ENCODE data around the gene CDC42BPB.

CDC42BPB gene

GRCh38 chr14:102988054-102988453, 69.3 kb downstream of the CDC42BPB start:
- no peak for DNase-seq (ENCODE audit: low read depth)

DNA sequence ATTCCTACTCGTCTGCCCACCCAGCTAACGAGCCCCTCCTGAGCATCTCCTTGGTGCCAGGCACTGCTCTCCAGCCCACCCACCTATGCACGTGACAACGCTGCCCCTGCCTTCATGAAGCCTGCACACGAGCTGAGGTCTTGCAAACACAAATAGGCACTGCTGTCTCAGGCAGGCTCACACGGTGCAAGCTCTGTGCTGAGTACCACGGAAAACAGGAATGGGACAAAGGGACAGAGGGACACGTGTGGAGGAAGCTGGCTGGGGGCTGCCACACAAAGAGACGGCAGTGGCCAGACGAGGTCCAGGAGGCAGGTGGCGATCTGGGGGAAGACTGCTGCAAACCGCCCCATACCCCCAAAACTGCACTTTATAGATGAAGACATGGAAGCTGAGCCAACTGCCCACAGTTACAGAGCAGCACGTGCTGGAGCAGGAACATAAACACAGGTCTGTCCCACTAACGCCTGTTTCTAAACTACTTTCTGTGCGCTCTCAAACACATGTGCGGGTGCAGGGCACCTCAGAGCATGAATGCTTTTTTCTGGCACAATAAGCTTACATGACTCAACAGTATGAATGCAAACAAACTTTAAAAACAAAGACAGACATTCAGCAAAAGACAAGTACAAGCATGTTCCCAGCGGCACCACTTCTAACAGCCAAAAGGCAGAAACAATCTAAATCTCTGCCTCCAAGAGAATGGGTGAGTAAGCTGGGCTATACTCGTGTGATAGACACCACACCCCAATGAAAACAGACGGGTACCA, 70.4 kb downstream of the CDC42BPB start:
- no peak for DNase-seq (ENCODE audit: low read depth)

DNA sequence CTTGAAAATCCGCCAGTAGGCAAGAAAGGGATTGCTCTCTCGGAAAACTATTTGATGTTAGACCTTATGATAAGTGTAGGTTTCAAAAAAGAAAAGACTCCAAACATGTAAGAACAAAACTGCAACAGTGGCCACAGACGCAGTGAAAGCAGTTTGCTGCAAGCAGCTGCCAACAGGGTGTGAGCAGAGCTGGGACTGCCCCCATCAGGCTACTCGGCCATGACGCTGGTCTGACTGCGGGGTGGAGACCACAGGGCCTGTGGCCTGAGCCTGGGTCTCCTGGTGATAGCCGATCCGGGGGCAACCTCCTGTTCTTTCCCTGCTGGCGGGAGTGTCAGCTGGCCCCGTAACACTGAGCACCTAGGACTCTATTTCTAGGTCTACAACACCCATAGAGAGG, 71.7 kb downstream of the CDC42BPB start:
- DNase-seq (ENCODE audit: low read depth), result no peak

- DNase-seq (ENCODE audit: low read depth), result no peak
Measured at GRCh38 chr14:102984336-102985102, 72.8 kb downstream of the CDC42BPB start.

DNA sequence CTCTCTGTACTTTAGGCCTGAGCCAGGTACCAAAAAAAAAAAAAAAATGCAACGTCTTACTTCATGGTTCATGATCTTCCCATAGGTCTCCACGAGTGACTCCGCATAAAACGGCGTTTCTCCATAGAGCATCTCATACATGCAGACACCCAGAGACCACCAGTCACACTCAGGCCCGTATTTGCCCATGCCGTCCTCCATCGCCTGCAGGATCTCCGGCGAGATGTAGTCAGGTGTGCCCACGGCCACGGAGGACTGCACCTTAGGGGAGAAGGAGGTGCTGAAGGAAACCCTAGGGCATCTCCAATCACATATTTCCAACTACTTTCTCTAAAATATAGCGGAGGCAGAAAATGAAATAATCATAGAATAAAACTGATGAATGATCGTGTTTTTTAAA, 73.9 kb downstream of the CDC42BPB start:
- no peak for DNase-seq (ENCODE audit: low read depth)

DNA sequence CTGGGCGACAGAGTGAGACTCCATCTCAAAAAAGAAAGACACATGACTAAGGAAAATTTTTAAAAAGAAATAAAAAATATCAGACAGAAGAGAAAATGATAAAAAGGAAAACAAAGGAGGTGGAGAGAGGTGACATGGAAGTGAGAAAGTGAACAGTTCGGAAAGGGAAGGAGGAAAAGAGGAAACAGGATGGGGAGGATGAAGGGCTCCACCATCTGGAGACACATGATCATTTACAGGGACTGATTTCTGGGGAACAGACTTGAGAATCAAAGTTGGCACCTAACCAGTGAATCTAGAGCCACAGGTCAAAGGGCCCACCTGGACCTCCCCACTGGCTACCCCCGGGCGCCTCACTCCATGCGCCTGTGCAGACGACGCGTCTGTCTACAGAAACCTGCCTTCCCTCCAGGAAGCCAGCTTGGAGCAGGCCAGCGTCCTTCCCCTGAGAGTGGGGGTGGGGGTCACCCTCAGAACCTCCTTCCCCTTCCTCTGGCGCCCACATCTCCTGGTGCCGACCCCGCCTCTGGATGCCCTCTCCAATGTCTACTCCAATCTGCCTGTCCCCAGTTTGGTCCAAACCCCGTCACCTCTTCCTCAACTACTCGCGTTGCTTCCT, 74.4 kb downstream of the CDC42BPB start:
- DNase-seq (ENCODE audit: low read depth), result no peak

DNA sequence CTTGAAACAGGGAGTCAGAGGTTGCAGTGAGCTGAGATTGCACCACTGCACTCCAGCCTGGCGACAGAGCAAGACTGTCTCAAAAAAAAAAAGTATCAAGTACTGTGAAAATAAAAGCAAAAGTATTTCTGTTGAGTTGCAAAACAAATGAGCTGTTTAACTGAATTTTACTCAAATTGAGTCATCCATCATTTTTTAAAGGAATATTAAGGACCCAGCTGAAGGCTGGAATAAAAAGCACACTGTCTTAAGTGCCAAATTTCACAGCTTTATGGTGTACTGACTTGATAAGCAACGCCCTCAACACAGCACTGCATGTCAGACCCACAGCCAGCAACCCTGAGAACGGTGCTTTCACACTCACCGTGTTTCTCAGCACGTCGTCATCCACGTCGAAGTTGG, 76.9 kb downstream of the CDC42BPB start:
- DNase-seq (ENCODE audit: low read depth), result no peak

DNA sequence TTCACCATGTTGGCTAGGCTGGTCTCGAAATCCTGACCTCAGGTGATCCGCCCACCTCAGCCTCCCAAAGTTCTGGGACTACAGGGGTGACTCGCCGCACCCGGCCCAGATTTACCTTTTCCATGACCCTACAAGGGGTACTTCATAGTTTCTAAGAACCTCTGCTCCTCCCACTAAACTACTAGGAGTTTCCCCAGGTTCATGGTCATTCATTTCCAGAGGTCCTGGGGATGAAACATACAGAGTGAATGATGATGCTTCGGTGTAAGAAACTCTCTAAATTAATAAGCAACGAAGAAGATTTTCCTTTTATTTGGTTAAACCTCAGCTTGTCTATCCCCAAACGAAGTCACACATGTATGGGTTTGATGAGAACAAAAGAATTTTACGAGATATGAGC, 77.9 kb downstream of the CDC42BPB start:
- DNase-seq (ENCODE audit: low read depth), result no peak

- no peak for DNase-seq (ENCODE audit: low read depth)
Measured at GRCh38 chr14:102977475-102977874, 79.9 kb downstream of the CDC42BPB start.

DNA sequence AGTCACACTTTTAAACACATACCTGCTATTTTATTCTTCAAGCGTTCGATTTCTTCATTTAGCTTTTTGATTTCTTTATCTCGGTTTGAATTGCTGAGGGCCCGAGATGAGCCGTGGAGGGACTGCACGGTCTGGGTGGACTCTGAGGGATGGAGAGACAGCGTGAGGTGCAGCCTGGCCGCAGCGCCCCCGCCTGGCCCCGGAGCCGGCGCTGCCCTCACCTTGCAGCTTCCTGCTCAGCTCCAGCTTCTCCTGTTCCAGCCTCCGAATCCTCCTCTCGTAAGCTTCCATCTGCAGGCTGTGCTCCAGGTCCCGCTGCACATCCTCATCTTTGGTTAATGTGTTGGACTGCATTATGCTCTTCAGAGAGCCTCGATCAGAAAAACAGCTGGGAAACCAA, 81.7 kb downstream of the CDC42BPB start:
- DNase-seq (ENCODE audit: low read depth), result no peak

- DNase-seq (ENCODE audit: low read depth), result no peak
Measured at GRCh38 chr14:102973706-102974285, 83.6 kb downstream of the CDC42BPB start.

GRCh38 chr14:102971836-102972606, 85.3 kb downstream of the CDC42BPB start:
- no peak for DNase-seq (ENCODE audit: low read depth)

- no peak for DNase-seq (ENCODE audit: low read depth)
Measured at GRCh38 chr14:102971314-102971713, 86.0 kb downstream of the CDC42BPB start.

DNA sequence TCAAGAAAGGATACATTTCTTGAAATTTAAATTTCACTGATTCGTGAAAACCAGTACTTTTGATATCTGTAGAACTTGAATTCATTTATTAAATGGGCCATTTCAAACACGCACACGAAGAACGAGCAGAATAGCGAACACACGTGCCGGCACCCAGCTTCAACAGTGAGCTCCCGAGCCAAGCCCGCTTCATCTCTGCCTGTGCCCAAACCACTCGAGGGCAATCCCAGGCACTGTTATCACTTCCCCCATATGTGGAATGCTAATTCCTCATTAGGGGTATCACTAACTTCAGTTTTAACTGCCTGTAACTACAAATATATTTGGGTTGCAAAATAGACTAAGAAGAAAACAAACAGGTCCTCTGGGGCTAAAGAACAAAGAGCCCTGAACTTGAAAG, 86.9 kb downstream of the CDC42BPB start:
- no peak for DNase-seq (ENCODE audit: low read depth)

GRCh38 chr14:102969901-102970300, 87.4 kb downstream of the CDC42BPB start:
- DNase-seq (ENCODE audit: low read depth), result no peak

- DNase-seq (ENCODE audit: low read depth), result no peak
Measured at GRCh38 chr14:102969060-102969791, 88.1 kb downstream of the CDC42BPB start.

DNA sequence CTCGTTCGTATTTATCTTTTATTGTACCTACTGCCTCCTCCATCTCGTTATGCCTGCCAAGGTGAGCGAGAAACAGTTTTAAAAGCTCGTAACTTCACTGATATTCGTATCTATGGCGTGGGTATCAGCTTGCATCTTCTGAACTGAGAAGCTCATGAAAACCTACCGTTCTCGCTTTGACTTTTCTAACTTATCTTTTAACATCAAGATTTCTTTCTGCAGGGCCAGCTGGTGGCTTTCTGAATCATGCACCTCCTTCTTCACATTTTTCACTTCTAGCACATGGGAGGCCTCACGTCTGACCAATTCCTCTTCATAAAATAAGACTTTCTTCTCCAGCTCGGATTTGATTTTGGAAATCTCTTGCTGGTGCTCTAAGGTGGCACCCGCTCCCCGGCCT, 89.0 kb downstream of the CDC42BPB start:
- DNase-seq (ENCODE audit: low read depth), result no peak

DNA sequence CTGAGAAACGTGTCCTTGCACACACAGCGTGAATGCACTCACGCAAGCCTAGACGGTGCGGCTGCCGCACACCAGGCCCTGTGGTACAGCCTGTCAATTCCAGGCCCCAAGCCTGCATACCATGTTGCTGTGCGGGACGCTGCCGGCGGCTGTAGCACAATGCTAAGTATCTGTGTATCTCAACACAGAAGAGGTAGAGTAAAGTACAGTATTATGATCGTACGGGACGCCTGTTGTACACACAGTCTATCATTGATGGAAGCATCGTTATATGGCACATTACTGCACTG, 89.9 kb downstream of the CDC42BPB start:
- DNase-seq (ENCODE audit: low read depth), result no peak

- DNase-seq (ENCODE audit: low read depth), result no peak
Measured at GRCh38 chr14:102966681-102967505, 90.5 kb downstream of the CDC42BPB start.

DNA sequence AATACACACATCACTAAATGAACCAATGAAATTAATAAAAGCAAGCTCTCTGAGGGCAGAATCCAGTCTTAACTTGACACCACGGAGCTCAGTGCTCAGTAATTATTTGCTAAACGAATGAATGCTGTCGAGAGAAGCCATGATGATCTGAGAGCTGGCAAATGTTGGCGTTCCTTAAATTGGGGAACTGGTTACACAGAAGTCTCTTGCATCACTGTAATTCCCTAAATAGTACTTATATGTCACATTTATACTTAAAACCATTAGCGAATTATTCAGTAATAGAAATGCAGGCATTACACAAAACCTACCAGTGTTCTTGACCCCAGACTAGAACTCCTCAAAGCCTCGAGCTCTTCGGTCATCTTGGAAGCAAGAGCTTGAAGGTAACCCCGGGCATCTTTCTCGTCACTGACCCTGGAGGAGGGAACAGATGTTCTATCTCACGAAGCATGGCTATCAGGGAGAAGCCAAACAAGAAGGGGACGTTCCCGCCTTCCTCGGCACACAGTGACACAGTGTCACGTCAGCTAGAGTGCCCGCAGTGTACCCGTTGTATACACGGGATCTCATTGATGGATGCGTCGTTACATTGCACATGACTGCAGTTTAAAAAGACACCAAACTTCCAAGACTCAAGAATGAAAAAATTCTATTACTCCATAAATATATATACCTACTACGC, 91.2 kb downstream of the CDC42BPB start:
- DNase-seq (ENCODE audit: low read depth), result no peak
